NCI-H1105 (cell line): ENCODE measurements around the gene ASCL4.
"Not testable (repeated sequence)": the region's sequence is repeated elsewhere in the genome, so short reads cannot be mapped to it uniquely, and the experiment has no call there.

Experiments used
- DNase-seq: peaks from one replicate; lab custom pipeline; 2025; lab: John Stamatoyannopoulos, UW

ASCL4 gene

GRCh38 chr12:107774349-107775029 is at the start of gene ASCL4:
TSS of gene ASCL4 (plus strand) at chr12:107774704. CDS start at chr12:107775219, 515 bp downstream.
- DNase-seq: no peak

GRCh38 chr12:107727327-107727726 is 47.2 kb upstream of the ASCL4 start:
- not testable (repeated sequence) for DNase-seq

GRCh38 chr12:107727742-107728141 is 46.8 kb upstream of the ASCL4 start:
- DNase-seq: not testable (repeated sequence)

- DNase-seq: no peak
Observed at GRCh38 chr12:107730618-107731341, 43.7 kb upstream of the ASCL4 start.

- no peak for DNase-seq
Observed at GRCh38 chr12:107731366-107731765, 43.1 kb upstream of the ASCL4 start.

- no peak for DNase-seq
Observed at GRCh38 chr12:107732365-107732764, 42.1 kb upstream of the ASCL4 start.

GRCh38 chr12:107734139-107734538 is 40.4 kb upstream of the ASCL4 start:
- DNase-seq: no peak

GRCh38 chr12:107735763-107736162 is 38.7 kb upstream of the ASCL4 start:
- DNase-seq: no peak

- DNase-seq: no peak
Observed at GRCh38 chr12:107736914-107737313, 37.6 kb upstream of the ASCL4 start.

GRCh38 chr12:107748472-107748871 is 26.0 kb upstream of the ASCL4 start:
- DNase-seq: no peak

- no peak for DNase-seq
Observed at GRCh38 chr12:107749083-107749482, 25.4 kb upstream of the ASCL4 start.

GRCh38 chr12:107759410-107759809 is 15.1 kb upstream of the ASCL4 start:
- peak; percentile 9 for DNase-seq

- peak; percentile 32 for DNase-seq
Observed at GRCh38 chr12:107760207-107760808, 14.2 kb upstream of the ASCL4 start.

GRCh38 chr12:107760809-107761501 is 13.5 kb upstream of the ASCL4 start, which contains the start of gene PRDM4:
TSS of gene PRDM4 (minus strand) at chr12:107761137. CDS start at chr12:107760515, 622 bp downstream.
- peak; percentile 94 for DNase-seq

- DNase-seq: no peak
Observed at GRCh38 chr12:107761502-107761904, 13.0 kb upstream of the ASCL4 start.

- DNase-seq: no peak
Observed at GRCh38 chr12:107762874-107763273, 11.6 kb upstream of the ASCL4 start.

- no peak for DNase-seq
Observed at GRCh38 chr12:107764626-107765025, 9.9 kb upstream of the ASCL4 start.

GRCh38 chr12:107765316-107765715 is 9.2 kb upstream of the ASCL4 start:
- no peak for DNase-seq

- no peak for DNase-seq
Observed at GRCh38 chr12:107767466-107767865, 7.0 kb upstream of the ASCL4 start.

GRCh38 chr12:107775093-107775721 is 703 bp downstream of the ASCL4 start:
- DNase-seq: peak; percentile 48

- no peak for DNase-seq
Observed at GRCh38 chr12:107776171-107776570, 1.7 kb downstream of the ASCL4 start.
